ENCODE data around the gene RAMP3. TPM values are rescaled to one million over a fixed set of nuclear protein-coding genes. Genes with fewer than 3 reads are reported as not detected.

The RAMP3 gene
- total RNA-seq, 2 experiments from 2014 or later = not detected

DNA sequence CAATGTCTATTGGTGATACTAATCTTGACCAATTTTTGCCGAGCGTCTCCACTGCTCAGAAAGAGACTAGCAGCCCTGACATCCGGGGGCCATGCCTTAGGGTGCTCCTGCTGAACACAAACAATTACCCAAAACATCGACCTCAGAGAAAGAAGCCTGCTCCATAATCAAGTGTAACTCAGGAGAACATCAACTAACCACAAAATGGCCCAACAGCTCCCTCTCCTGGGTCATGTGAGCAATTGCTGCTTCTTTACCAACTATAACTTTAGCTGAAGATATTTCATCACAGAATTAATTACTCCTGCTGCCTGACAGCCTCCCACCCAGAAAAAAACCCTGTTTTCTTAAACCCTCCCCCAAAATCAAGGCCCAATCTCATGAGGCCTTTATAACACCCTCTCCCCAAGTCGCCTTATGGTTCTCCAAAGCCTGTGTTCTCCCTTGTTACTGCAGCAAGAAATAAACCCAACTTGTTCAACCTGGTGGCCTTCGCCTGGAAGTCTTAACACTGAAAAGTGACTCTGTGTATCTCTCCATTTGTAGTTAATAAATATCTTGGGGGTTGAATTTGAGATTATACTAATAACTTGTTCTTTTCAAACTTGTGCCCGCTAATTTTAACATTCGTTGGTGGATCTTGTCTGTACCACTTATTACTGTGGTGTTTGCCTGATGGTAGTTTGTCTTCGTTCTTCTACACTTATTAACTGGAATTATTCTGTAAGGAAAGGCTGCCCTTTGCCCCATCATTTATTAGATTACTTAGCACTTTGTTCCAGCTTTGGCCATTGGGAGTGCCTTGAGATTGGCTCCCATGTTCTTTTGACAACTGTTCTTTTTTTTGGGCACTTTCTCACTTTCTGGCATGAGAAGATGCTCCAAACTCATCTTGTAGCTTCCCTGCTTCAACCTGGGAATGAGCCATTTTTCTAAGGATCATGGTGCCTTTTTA lies 21.2 kb upstream of the RAMP3 start:
- ATAC-seq (peak; percentile 95), DNase-seq (peak; percentile 77)
- Mint-ChIP-seq H3K9me3 (no peaks in the 10 kb centered on the region), H3K36me3 (ENCODE audit: low read depth) (no peaks in the 10 kb centered on the region), H3K4me1 (ENCODE audit: low read depth) (peaks cover 9% of the 10 kb centered on the region), H3K27me3 (no peaks in the 10 kb centered on the region), H3K27ac (peak overlapping the region; percentile 59), H3K4me3 (no peak overlapping the region)
- TF ChIP-seq, protein P1, sequence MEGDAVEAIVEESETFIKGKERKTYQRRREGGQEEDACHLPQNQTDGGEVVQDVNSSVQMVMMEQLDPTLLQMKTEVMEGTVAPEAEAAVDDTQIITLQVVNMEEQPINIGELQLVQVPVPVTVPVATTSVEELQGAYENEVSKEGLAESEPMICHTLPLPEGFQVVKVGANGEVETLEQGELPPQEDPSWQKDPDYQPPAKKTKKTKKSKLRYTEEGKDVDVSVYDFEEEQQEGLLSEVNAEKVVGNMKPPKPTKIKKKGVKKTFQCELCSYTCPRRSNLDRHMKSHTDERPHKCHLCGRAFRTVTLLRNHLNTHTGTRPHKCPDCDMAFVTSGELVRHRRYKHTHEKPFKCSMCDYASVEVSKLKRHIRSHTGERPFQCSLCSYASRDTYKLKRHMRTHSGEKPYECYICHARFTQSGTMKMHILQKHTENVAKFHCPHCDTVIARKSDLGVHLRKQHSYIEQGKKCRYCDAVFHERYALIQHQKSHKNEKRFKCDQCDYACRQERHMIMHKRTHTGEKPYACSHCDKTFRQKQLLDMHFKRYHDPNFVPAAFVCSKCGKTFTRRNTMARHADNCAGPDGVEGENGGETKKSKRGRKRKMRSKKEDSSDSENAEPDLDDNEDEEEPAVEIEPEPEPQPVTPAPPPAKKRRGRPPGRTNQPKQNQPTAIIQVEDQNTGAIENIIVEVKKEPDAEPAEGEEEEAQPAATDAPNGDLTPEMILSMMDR (IDR thresholded peaks at IDR 0.05) = peak; percentile 91
- intact Hi-C loops (cut with micrococcal nuclease) = loop anchor here (1.0 kb wide), 1 partner anchor 279 kb away; no protein-coding TSS in a partner anchor
- POLR2A ChIA-PET = interaction anchor here (0.8 to 2.3 kb wide), 12 partner anchors 11 to 310 kb away, joined by 3 to 14 read pairs (median 4); partner anchors contain the start of gene TBRG4
- CTCF ChIA-PET = interaction anchor here (0.6 to 6.5 kb wide), 67 partner anchors 9 to 571 kb away, joined by 3 to 87 read pairs (median 4); partner anchors contain the start of genes H2AZ2, MYO1G and TBRG4

DNA sequence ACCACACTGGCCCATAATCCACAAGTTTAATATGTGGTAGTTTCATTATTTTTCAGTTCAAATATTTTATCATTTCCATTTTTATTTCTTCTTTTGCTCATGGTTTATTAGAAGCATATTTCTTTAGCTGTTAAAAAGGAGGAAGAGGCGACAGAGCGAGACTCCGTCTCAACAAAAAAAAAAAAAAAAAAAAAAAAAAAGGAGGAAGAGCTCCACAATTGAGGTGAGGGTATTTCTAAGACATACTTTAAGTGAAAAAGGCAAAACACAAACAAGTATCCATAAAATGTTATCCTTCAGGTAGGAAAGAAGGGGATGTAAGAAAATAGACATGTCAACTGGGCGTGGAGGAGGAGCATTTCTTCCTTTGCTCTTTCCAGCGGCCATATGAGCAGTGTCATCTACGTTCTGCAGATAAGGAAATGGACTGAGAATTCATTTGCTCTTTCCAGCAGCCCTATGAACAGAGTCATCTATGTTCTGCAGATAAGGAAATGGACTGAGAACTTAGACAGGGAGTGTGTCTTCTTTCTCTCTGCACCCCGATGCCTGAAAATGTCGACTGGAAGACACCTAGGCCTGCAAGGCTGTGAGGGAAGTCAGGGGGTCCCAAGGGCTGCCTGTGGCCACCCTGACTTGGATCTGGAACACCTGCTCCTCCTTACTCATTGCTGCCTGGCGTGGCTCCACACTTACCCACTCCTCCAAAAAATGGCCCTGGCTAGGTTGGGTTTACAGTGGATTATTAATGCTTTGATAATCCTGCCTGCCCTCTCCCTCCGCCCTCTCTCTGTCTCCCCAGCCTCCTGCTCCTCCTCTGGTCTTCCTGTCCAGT lies 18.9 kb upstream of the RAMP3 start:
- Mint-ChIP-seq H3K9me3 (no peaks in the 10 kb centered on the region), H3K4me3 (no peak overlapping the region), H3K27me3 (no peaks in the 10 kb centered on the region), H3K27ac (no peak overlapping the region), H3K4me1 (ENCODE audit: low read depth) (peaks cover 9% of the 10 kb centered on the region), H3K36me3 (ENCODE audit: low read depth) (no peaks in the 10 kb centered on the region)
- ChIA-PET CTCF (interaction anchor here (0.9 to 6.5 kb wide), 7 partner anchors 15 to 292 kb away, joined by 3 to 87 read pairs (median 4); partner anchors contain the start of gene MYO1G), POLR2A (interaction anchor here (0.6 kb wide), 1 partner anchor 156 kb away, joined by 3 read pairs; no protein-coding TSS in a partner anchor)
- intact Hi-C loops (cut with micrococcal nuclease) = no loop called here
- TF ChIP-seq, protein P1 (IDR thresholded peaks at IDR 0.05) = no peak
- no peak for DNase-seq
- ATAC-seq = no peak

DNA sequence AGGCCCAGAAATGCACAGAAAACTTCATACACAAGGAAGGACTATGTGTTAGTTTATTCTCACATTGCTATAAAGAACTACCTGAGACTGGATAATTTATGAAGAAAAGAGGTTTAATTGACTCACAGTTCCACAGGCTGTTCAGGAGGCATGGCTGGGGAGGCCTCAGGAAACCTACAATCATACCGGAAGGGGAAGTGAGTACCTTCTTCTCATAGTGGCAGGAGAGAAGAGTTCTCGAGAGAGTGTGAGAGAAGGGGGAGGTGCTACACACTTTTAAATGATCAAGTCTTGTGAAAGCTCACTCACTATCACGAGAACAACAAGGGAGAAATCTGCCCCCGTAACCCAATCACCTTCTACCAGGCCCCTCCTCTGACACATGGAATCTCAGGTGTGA lies 16.8 kb upstream of the RAMP3 start:
- Mint-ChIP-seq H3K9me3 (no peaks in the 10 kb centered on the region), H3K27me3 (no peaks in the 10 kb centered on the region), H3K27ac (no peak overlapping the region), H3K36me3 (ENCODE audit: low read depth) (no peaks in the 10 kb centered on the region), H3K4me1 (ENCODE audit: low read depth) (peaks cover 6% of the 10 kb centered on the region), H3K4me3 (peak overlapping the region; percentile 22)
- intact Hi-C loops (cut with micrococcal nuclease) = no loop called here
- ATAC-seq = no peak
- no peak for DNase-seq
- POLR2A ChIA-PET = no interaction called here
- CTCF ChIA-PET = no interaction called here
- TF ChIP-seq, protein P1 (IDR thresholded peaks at IDR 0.05) = no peak

DNA sequence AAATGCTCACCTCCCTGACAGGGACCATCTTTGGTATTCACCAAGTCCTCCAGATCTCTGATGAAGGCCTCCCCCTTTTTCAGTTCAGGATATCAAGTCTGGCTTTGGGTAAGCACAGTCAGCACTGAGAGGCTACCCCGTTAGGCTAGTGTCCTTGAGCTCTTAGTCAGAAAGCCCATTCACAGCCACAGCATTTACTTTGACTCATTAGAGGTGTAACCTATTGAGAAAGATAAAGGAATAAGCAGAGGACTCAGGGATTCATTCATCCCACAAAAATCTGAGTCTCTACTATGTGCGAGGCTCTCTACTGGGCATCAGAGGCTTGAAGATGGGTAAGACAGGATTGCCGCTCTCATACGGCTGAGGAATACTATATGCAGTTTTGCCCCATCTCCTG lies 14.0 kb upstream of the RAMP3 start:
- no peak for DNase-seq
- TF ChIP-seq, protein P1 (IDR thresholded peaks at IDR 0.05) = no peak

More for the DNA sequence above, 14.0 kb upstream of the RAMP3 start:
- H3K27ac Mint-ChIP-seq = no peak overlapping the region
- intact Hi-C loops (cut with micrococcal nuclease) = no loop called here
- ChIA-PET CTCF (interaction anchor here (1.1 kb wide), 1 partner anchor 117 kb away, joined by 3 read pairs; no protein-coding TSS in a partner anchor), POLR2A (interaction anchor here (0.6 kb wide), 1 partner anchor 115 kb away, joined by 3 read pairs; no protein-coding TSS in a partner anchor)
- H3K4me1 Mint-ChIP-seq (ENCODE audit: low read depth) = no peaks in the 10 kb centered on the region
- ATAC-seq = no peak
- no peaks in the 10 kb centered on the region for H3K9me3 Mint-ChIP-seq
- no peaks in the 10 kb centered on the region for H3K36me3 Mint-ChIP-seq (ENCODE audit: low read depth)
- H3K4me3 Mint-ChIP-seq = no peak overlapping the region
- peaks cover 4% of the 10 kb centered on the region for H3K27me3 Mint-ChIP-seq

All from activated CD8-positive, alpha-beta T cell treated with anti-CD3 and anti-CD28 coated beads for 36 hours (primary cell).